Endodermal cell (in vitro differentiated cells): ENCODE results near the gene GPR107. TPM values are rescaled to one million over a fixed set of nuclear protein-coding genes. Genes with fewer than 3 reads are reported as not detected.
A peak's percentile ranks its signal among the peaks of the same experiment; 100 is the strongest.

Experiments
- DNase-seq: peaks from one replicate; pipeline ENCODE4 v3.0.0-alpha.2; 2017
- H3K27ac ChIP-seq: 2 replicates; pipeline ENCODE4 v1.5.1; 2013; ENCODE audit warnings: mild to moderate bottlenecking, low read depth, low read length, moderate library complexity
- H3K27me3 ChIP-seq: 2 replicates; pipeline ENCODE4 v1.6.1; 2013; ENCODE audit warnings: mild to moderate bottlenecking, low read length, moderate library complexity; ENCODE audit not compliant: insufficient read depth, control insufficient read depth, poor library complexity, severe bottlenecking
- H3K36me3 ChIP-seq: 2 replicates; pipeline ENCODE4 v1.7.0; 2013; ENCODE audit warnings: mild to moderate bottlenecking, low read length, moderate library complexity; ENCODE audit not compliant: control insufficient read depth, insufficient read depth
- H3K4me1 ChIP-seq: one replicate; pipeline ENCODE4 v1.7.0; 2013; ENCODE audit warnings: low read length; ENCODE audit not compliant: control insufficient read depth, insufficient read depth
- H3K4me3 ChIP-seq: 2 replicates; pipeline ENCODE4 v1.5.1; 2013; ENCODE audit warnings: mild to moderate bottlenecking, low read length, moderate library complexity
- H3K9ac ChIP-seq: 2 replicates; pipeline ENCODE4 v1.6.1; 2013; ENCODE audit warnings: mild to moderate bottlenecking, low read length, moderate library complexity; ENCODE audit not compliant: poor library complexity, severe bottlenecking; ENCODE audit errors: extremely low read depth
- H3K9me3 ChIP-seq: 2 replicates; pipeline ENCODE4 v1.6.1; 2013; ENCODE audit warnings: mild to moderate bottlenecking, low read length, moderate library complexity; ENCODE audit not compliant: control insufficient read depth
- H3K27ac Mint-ChIP-seq: 2 replicates; pipeline ENCODE4 v1.8.0; 2020; ENCODE audit warnings: mixed read lengths
- H3K27me3 Mint-ChIP-seq: 2 replicates; pipeline ENCODE4 v1.8.0; 2021; ENCODE audit warnings: mild to moderate bottlenecking, mixed read lengths; ENCODE audit not compliant: insufficient read depth
- H3K36me3 Mint-ChIP-seq: 2 replicates; pipeline ENCODE4 v1.8.0; 2020; ENCODE audit warnings: low read depth, mixed read lengths
- H3K4me1 Mint-ChIP-seq: 2 replicates; pipeline ENCODE4 v1.8.0; 2020; ENCODE audit warnings: mixed read lengths
- H3K4me3 Mint-ChIP-seq: 2 replicates; pipeline ENCODE4 v1.8.0; 2020; ENCODE audit warnings: mild to moderate bottlenecking, moderate library complexity, mixed read lengths
- H3K9me3 Mint-ChIP-seq: 2 replicates; pipeline ENCODE4 v1.8.0; 2020; ENCODE audit warnings: mild to moderate bottlenecking, mixed read lengths
- WGBS, 2 experiments: methylation state at CpG; one replicate each; pipeline versions ENCODE4 v1.1.5 to v1.1.7; 2013; ENCODE audit warnings: missing lambda C conversion rate in 2 of 2, mixed read lengths in 1 of 2; ENCODE audit not compliant: insufficient coverage in 1 of 2, insufficient read length in 1 of 2; 5-methylcytosine and 5-hydroxymethylcytosine counted together
- total RNA-seq, 2 donors: library from RNA; stranded (reverse); fragmentation: NEBNext Ultra II Directional in 1 of 2; extraction: Animal tissue kit (Norgen Biotek cat#: 25700) in 1 of 2; gene quantifications; 2 replicates in 1 of 2; 3 replicates in 1 of 2; pipeline ENCODE4 v1.2.1, GENCODE V29; 2021
- TF ChIP-seq, protein P1 (sequence below): fragments of 200-600 bp; sonication (generic); conservative IDR thresholded peaks from 2 replicates; pipeline ENCODE4 v1.5.0; 2021; ENCODE audit warnings: antibody characterized with exemption, mild to moderate bottlenecking

Gene GPR107
- total RNA-seq, 2 donors from 2014 or later, result 50.7 to 62.0 TPM

DNA sequence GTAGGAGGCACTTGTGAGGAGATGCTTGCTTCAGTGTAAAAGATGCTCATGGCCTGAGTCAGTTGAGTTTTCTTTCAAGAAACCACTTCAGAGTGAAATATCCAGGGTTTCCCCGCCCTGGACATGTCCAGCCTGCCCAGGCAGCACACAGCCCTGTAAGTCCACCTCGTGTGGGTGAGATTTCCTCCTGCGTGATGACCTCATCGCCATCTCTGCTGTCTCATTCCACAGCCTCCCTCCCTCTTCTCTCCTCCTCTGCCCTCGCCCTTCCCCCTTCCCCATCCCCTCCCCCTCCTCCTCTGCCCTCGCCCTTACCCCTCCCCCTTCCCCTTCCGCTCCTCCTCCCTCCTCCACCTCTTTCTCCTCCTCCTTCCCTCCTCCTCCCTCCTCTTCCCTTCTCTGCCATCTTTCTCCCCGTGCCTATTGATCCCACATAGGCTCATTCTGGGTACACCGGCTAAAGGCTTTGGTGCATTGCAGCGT is 84.5 kb downstream of the GPR107 start:
- H3K4me3 ChIP-seq, result no peak overlapping the region
- H3K27ac Mint-ChIP-seq, result peak overlapping the region; percentile 85
- no peak overlapping the region for H3K9ac ChIP-seq
- H3K4me1 ChIP-seq, result peaks cover 4% of the 10 kb centered on the region
- TF ChIP-seq, protein P1, sequence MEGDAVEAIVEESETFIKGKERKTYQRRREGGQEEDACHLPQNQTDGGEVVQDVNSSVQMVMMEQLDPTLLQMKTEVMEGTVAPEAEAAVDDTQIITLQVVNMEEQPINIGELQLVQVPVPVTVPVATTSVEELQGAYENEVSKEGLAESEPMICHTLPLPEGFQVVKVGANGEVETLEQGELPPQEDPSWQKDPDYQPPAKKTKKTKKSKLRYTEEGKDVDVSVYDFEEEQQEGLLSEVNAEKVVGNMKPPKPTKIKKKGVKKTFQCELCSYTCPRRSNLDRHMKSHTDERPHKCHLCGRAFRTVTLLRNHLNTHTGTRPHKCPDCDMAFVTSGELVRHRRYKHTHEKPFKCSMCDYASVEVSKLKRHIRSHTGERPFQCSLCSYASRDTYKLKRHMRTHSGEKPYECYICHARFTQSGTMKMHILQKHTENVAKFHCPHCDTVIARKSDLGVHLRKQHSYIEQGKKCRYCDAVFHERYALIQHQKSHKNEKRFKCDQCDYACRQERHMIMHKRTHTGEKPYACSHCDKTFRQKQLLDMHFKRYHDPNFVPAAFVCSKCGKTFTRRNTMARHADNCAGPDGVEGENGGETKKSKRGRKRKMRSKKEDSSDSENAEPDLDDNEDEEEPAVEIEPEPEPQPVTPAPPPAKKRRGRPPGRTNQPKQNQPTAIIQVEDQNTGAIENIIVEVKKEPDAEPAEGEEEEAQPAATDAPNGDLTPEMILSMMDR, result no peak
- H3K4me1 Mint-ChIP-seq, result peaks cover 19% of the 10 kb centered on the region
- H3K36me3 Mint-ChIP-seq, result peaks cover 17% of the 10 kb centered on the region
- 33 to 39% methylated on average over 5 to 10 of the region's 10 CpGs for WGBS, 2 experiments
- no peaks in the 10 kb centered on the region for H3K27me3 Mint-ChIP-seq
- H3K27ac ChIP-seq, result peak overlapping the region; percentile 65
- peak; percentile 81 for DNase-seq
- H3K9me3 ChIP-seq, result no peaks in the 10 kb centered on the region
- no peaks in the 10 kb centered on the region for H3K27me3 ChIP-seq
- no peaks in the 10 kb centered on the region for H3K9me3 Mint-ChIP-seq
- peaks cover 21% of the 10 kb centered on the region for H3K36me3 ChIP-seq
- no peak overlapping the region for H3K4me3 Mint-ChIP-seq

- peak; percentile 56 for DNase-seq
Observed at GRCh38 chr9:130138791-130139190, 85.1 kb downstream of the GPR107 start.

GRCh38 chr9:130139251-130139650 is 85.5 kb downstream of the GPR107 start:
- no peak overlapping the region for H3K4me3 ChIP-seq
- TF ChIP-seq, protein P1, result no peak
- H3K4me1 Mint-ChIP-seq, result peaks cover 27% of the 10 kb centered on the region
- WGBS, 2 experiments, result 94 to 98% methylated on average over 8 to 10 of the region's 10 CpGs
- no peaks in the 10 kb centered on the region for H3K27me3 ChIP-seq
- H3K4me1 ChIP-seq, result peaks cover 4% of the 10 kb centered on the region
- H3K27ac ChIP-seq, result no peak overlapping the region
- peak; percentile 42 for DNase-seq
- peaks cover 14% of the 10 kb centered on the region for H3K36me3 Mint-ChIP-seq
- H3K9ac ChIP-seq, result no peak overlapping the region
- H3K4me3 Mint-ChIP-seq, result no peak overlapping the region
- H3K9me3 Mint-ChIP-seq, result no peaks in the 10 kb centered on the region
- no peaks in the 10 kb centered on the region for H3K27me3 Mint-ChIP-seq
- H3K27ac Mint-ChIP-seq, result peak overlapping the region; percentile 60
- no peaks in the 10 kb centered on the region for H3K9me3 ChIP-seq
- H3K36me3 ChIP-seq, result peaks cover 21% of the 10 kb centered on the region

More at GRCh38 chr9:130138791-130139190, 85.1 kb downstream of the GPR107 start:
- Mint-ChIP-seq H3K4me1 (peaks cover 24% of the 10 kb centered on the region), H3K27me3 (no peaks in the 10 kb centered on the region), H3K36me3 (peaks cover 15% of the 10 kb centered on the region), H3K9me3 (no peaks in the 10 kb centered on the region), H3K4me3 (no peak overlapping the region), H3K27ac (no peak overlapping the region)
- Histone ChIP-seq H3K9ac (no peak overlapping the region), H3K4me1 (peaks cover 4% of the 10 kb centered on the region), H3K4me3 (no peak overlapping the region), H3K27ac (no peak overlapping the region), H3K9me3 (no peaks in the 10 kb centered on the region), H3K27me3 (no peaks in the 10 kb centered on the region), H3K36me3 (peaks cover 21% of the 10 kb centered on the region)
- 90 to 95% methylated on average over 6 of the region's 6 CpGs for WGBS, 2 experiments
- TF ChIP-seq, protein P1, result no peak
